ENCODE measurements around the gene FAM83B.
"Not testable (repeated sequence)": the region's sequence is repeated elsewhere in the genome, so short reads cannot be mapped to it uniquely, and the experiment has no call there.

DNA sequence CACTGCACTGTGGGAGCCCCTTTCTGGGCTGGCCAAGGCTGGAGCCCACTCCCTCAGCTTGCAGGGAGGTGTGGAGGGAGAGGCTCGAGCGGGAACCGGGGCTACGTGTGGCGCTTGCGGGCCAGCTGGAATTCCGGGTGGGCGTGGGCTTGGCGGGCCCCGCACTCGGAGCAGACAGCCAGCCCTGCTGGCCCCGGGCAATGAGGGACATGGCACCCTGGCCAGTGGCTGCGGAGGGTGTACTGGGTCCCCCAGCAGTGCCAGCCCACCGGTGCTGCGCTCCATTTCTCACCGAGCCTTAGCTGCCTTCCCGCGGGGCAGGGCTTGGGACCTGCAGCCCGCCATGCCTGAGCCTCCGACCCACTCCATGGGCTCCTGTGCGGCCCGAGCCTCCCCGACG, 132.6 kb downstream of the FAM83B start:
- TF ChIP-seq EZH2 (IDR thresholded peaks at IDR 0.05; ENCODE audit: low read length, unreplicated experiment), result not testable (repeated sequence)
- TF ChIP-seq, protein P1, sequence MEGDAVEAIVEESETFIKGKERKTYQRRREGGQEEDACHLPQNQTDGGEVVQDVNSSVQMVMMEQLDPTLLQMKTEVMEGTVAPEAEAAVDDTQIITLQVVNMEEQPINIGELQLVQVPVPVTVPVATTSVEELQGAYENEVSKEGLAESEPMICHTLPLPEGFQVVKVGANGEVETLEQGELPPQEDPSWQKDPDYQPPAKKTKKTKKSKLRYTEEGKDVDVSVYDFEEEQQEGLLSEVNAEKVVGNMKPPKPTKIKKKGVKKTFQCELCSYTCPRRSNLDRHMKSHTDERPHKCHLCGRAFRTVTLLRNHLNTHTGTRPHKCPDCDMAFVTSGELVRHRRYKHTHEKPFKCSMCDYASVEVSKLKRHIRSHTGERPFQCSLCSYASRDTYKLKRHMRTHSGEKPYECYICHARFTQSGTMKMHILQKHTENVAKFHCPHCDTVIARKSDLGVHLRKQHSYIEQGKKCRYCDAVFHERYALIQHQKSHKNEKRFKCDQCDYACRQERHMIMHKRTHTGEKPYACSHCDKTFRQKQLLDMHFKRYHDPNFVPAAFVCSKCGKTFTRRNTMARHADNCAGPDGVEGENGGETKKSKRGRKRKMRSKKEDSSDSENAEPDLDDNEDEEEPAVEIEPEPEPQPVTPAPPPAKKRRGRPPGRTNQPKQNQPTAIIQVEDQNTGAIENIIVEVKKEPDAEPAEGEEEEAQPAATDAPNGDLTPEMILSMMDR (conservative IDR thresholded peaks at IDR 0.05; ENCODE audit: low read depth, low read length), result not testable (repeated sequence)
